Measurements from ENCODE around the gene LMX1A.

Gene LMX1A

GRCh38 chr1:165191087-165191486 lies 165.4 kb downstream of the LMX1A start:
- H3K27ac ChIP-seq = no peak overlapping the region
- TF ChIP-seq CTCF (conservative IDR thresholded peaks at IDR 0.05) (no peak), ZFX (IDR thresholded peaks at IDR 0.05) (no peak)

- no peak overlapping the region for H3K27ac ChIP-seq
These were observed 166.6 kb downstream of the LMX1A start for GRCh38 chr1:165189913-165190312.

GRCh38 chr1:165189011-165189410 lies 167.5 kb downstream of the LMX1A start:
- TF ChIP-seq ZFX (IDR thresholded peaks at IDR 0.05) (no peak), CTCF (conservative IDR thresholded peaks at IDR 0.05) (no peak)
- no peak overlapping the region for H3K27ac ChIP-seq

More at GRCh38 chr1:165189913-165190312, 166.6 kb downstream of the LMX1A start:
- no peak for TF ChIP-seq CTCF (conservative IDR thresholded peaks at IDR 0.05)
- no peak for TF ChIP-seq ZFX (IDR thresholded peaks at IDR 0.05)

GRCh38 chr1:165187031-165188009 lies 169.2 kb downstream of the LMX1A start:
- no peak overlapping the region for H3K27ac ChIP-seq
- TF ChIP-seq ZFX (IDR thresholded peaks at IDR 0.05) (no peak), CTCF (conservative IDR thresholded peaks at IDR 0.05) (no peak)

- TF ChIP-seq ZFX (IDR thresholded peaks at IDR 0.05) (no peak), CTCF (conservative IDR thresholded peaks at IDR 0.05) (no peak)
- no peak overlapping the region for H3K27ac ChIP-seq
These were observed 171.2 kb downstream of the LMX1A start for GRCh38 chr1:165185161-165185889.

- TF ChIP-seq CTCF (conservative IDR thresholded peaks at IDR 0.05) = no peak
- H3K27ac ChIP-seq = no peak overlapping the region
These were observed 173.5 kb downstream of the LMX1A start for GRCh38 chr1:165182975-165183374.

GRCh38 chr1:165179306-165179705 lies 177.2 kb downstream of the LMX1A start:
- TF ChIP-seq CTCF (conservative IDR thresholded peaks at IDR 0.05) (no peak), ZFX (IDR thresholded peaks at IDR 0.05) (no peak)
- no peak overlapping the region for H3K27ac ChIP-seq
